Fibroblast of lung (primary cell): Measurements from ENCODE around the gene TCIRG1. TPM values are rescaled to one million over a fixed set of nuclear protein-coding genes. Genes with fewer than 3 reads are reported as not detected.

Experiments
- DNase-seq, 2 donors: peaks; one replicate each; pipeline versions ENCODE4 v3.0.0 to v3.0.0-alpha.2; 2010; ENCODE audit warnings: low read depth in 2 of 2
- H2AFZ ChIP-seq: 2 replicates; pipeline ENCODE4 v1.5.1; 2012; ENCODE audit warnings: low read length, control low read depth, inconsistent platforms
- H3K27ac ChIP-seq: 2 replicates; pipeline ENCODE4 v1.5.1; 2011; ENCODE audit warnings: low read length, control low read depth; ENCODE audit not compliant: insufficient read depth
- H3K27me3 ChIP-seq: 2 replicates; pipeline ENCODE4 v1.5.1; 2011; ENCODE audit warnings: mild to moderate bottlenecking, low read length; ENCODE audit not compliant: control insufficient read depth, insufficient read depth
- H3K36me3 ChIP-seq: 2 replicates; pipeline ENCODE4 v1.5.1; 2011; ENCODE audit warnings: low read length; ENCODE audit not compliant: control insufficient read depth, insufficient read depth
- H3K4me1 ChIP-seq: 2 replicates; pipeline ENCODE4 v1.5.1; 2011; ENCODE audit warnings: low read length; ENCODE audit not compliant: control insufficient read depth, insufficient read depth; ENCODE audit errors: extremely low read depth
- H3K4me2 ChIP-seq: 2 replicates; pipeline ENCODE4 v1.5.1; 2011; ENCODE audit warnings: low read length, control low read depth; ENCODE audit not compliant: insufficient read depth; ENCODE audit errors: extremely low read depth
- H3K4me3 ChIP-seq, 4 experiments: fragments of 200-600 bp in 1 of 4; sonication (generic) in 1 of 4; replicated peaks in 1 of 4; 2 replicates each; pipeline ENCODE4 v1.5.1; 2011 to 2016; ENCODE audit warnings: low read length in 4 of 4, low read depth in 3 of 4, mild to moderate bottlenecking in 3 of 4, control low read depth in 2 of 4, inconsistent platforms in 1 of 4, mixed read lengths in 1 of 4; ENCODE audit not compliant: insufficient read depth in 1 of 4; ENCODE audit errors: control extremely low read depth in 1 of 4
- H3K79me2 ChIP-seq: 2 replicates; pipeline ENCODE4 v1.5.1; 2012; ENCODE audit warnings: mild to moderate bottlenecking, low read length, inconsistent platforms; ENCODE audit not compliant: control insufficient read depth, insufficient read depth
- H3K9ac ChIP-seq: 2 replicates; pipeline ENCODE4 v1.5.1; 2011; ENCODE audit warnings: mild to moderate bottlenecking, low read length, control low read depth; ENCODE audit not compliant: insufficient read depth
- H3K9me3 ChIP-seq: 2 replicates; pipeline ENCODE4 v1.5.1; 2012; ENCODE audit warnings: low read depth, low read length; ENCODE audit not compliant: control insufficient read depth, insufficient read depth
- H4K20me1 ChIP-seq: 2 replicates; pipeline ENCODE4 v1.5.1; 2011; ENCODE audit warnings: low read length; ENCODE audit not compliant: control insufficient read depth, insufficient read depth; ENCODE audit errors: extremely low read depth
- CTCF ChIP-seq, 2 donors: IDR thresholded peaks in 1 of 2; conservative IDR thresholded peaks in 1 of 2; 1 replicate in 1 of 2; 2 replicates in 1 of 2; pipeline ENCODE4 v1.5.1; 2011 to 2012; ENCODE audit warnings: low read length in 2 of 2, control low read depth in 1 of 2, inconsistent platforms in 1 of 2, low read depth in 1 of 2, mild to moderate bottlenecking in 1 of 2
- EZH2 ChIP-seq: IDR thresholded peaks from 2 replicates; pipeline ENCODE4 v1.5.1; 2012; ENCODE audit warnings: low read length, control low read depth, mild to moderate bottlenecking; ENCODE audit errors: missing control alignments
- polyA plus RNA-seq, 2 donors: library from polyadenylated mRNA; depleted of rRNA in 1 of 2; stranded (reverse) in 1 of 2; unstranded in 1 of 2; fragments of >200 nt; gene quantifications; 2 replicates each; pipeline ENCODE4 v1.2.1, GENCODE V29; 2011 to 2012; ENCODE audit warnings: missing spikeins in 1 of 2
- total RNA-seq: library from RNA; depleted of rRNA; stranded (reverse); fragments of >200 nt; gene quantifications from 2 replicates; pipeline ENCODE4 v1.2.1, GENCODE V29; 2014

Gene TCIRG1
- total and polyA plus RNA-seq, 2 donors (not counting 1 experiment from before 2014, with no cell fraction given): 26.7 to 46.2 TPM

GRCh38 chr11:68024508-68024907 is 14.3 kb upstream of the TCIRG1 start:
- no peak for DNase-seq
- Histone ChIP-seq H3K36me3 (peaks cover 12% of the 10 kb centered on the region), H2AFZ (no peak overlapping the region), H4K20me1 (no peaks in the 10 kb centered on the region), H3K4me2 (no peak overlapping the region), H3K4me1 (peaks cover 10% of the 10 kb centered on the region), H3K27ac (no peak overlapping the region), H3K4me3 (no peak overlapping the region), H3K9ac (no peak overlapping the region), H3K79me2 (peaks cover under 1% of the 10 kb centered on the region), H3K27me3 (no peaks in the 10 kb centered on the region), H3K9me3 (no peaks in the 10 kb centered on the region)
- no peak for TF ChIP-seq EZH2
- no peak for TF ChIP-seq CTCF (conservative IDR thresholded peaks at IDR 0.05 in 1 of 2, IDR thresholded peaks at IDR 0.05 in 1 of 2; ENCODE audit: low read depth in 1 of 2, low read length in 2 of 2)

- Histone ChIP-seq H2AFZ (no peak overlapping the region), H3K4me3 (no peak overlapping the region), H3K36me3 (peaks cover 12% of the 10 kb centered on the region), H3K9ac (no peak overlapping the region), H4K20me1 (no peaks in the 10 kb centered on the region), H3K27ac (no peak overlapping the region), H3K9me3 (no peaks in the 10 kb centered on the region), H3K79me2 (peaks cover 2% of the 10 kb centered on the region), H3K27me3 (no peaks in the 10 kb centered on the region), H3K4me1 (peaks cover 12% of the 10 kb centered on the region), H3K4me2 (no peak overlapping the region)
- DNase-seq: no peak
- TF ChIP-seq CTCF (conservative IDR thresholded peaks at IDR 0.05 in 1 of 2, IDR thresholded peaks at IDR 0.05 in 1 of 2; ENCODE audit: low read depth in 1 of 2, low read length in 2 of 2) (no peak), EZH2 (no peak)
Measured at GRCh38 chr11:68025047-68025446, 13.8 kb upstream of the TCIRG1 start.

- no peak for DNase-seq
- Histone ChIP-seq H3K79me2 (peaks cover 10% of the 10 kb centered on the region), H3K27me3 (no peaks in the 10 kb centered on the region), H3K9ac (no peak overlapping the region), H3K9me3 (no peaks in the 10 kb centered on the region), H3K4me3 (no peak overlapping the region), H3K36me3 (peaks cover 10% of the 10 kb centered on the region), H2AFZ (no peak overlapping the region), H4K20me1 (no peaks in the 10 kb centered on the region), H3K27ac (no peak overlapping the region), H3K4me2 (no peak overlapping the region), H3K4me1 (peaks cover 12% of the 10 kb centered on the region)
- no peak for TF ChIP-seq EZH2
- no peak for TF ChIP-seq CTCF (conservative IDR thresholded peaks at IDR 0.05 in 1 of 2, IDR thresholded peaks at IDR 0.05 in 1 of 2; ENCODE audit: low read depth in 1 of 2, low read length in 2 of 2)
Measured at GRCh38 chr11:68026391-68027105, 12.3 kb upstream of the TCIRG1 start.
